Loucy (cell line): ENCODE results near the gene SH3GLB1.

Source experiments
- EZH2phosphoT487 ChIP-seq: fragments of 200-600 bp; IDR thresholded peaks from 2 replicates; pipeline ENCODE4 v1.6.1; 2018; ENCODE audit warnings: antibody characterized with exemption, mild to moderate bottlenecking, moderate library complexity, borderline replicate concordance
- TF ChIP-seq, protein P1 (sequence below): fragments of 200-600 bp; sonication (generic); conservative IDR thresholded peaks from 2 replicates; pipeline ENCODE4 v1.5.1; 2014; ENCODE audit warnings: mild to moderate bottlenecking, antibody characterized with exemption, low read length

GRCh38 chr1:86692641-86693040 is 11.7 kb upstream of the SH3GLB1 start:
- TF ChIP-seq EZH2phosphoT487, result no peak
- TF ChIP-seq, protein P1, sequence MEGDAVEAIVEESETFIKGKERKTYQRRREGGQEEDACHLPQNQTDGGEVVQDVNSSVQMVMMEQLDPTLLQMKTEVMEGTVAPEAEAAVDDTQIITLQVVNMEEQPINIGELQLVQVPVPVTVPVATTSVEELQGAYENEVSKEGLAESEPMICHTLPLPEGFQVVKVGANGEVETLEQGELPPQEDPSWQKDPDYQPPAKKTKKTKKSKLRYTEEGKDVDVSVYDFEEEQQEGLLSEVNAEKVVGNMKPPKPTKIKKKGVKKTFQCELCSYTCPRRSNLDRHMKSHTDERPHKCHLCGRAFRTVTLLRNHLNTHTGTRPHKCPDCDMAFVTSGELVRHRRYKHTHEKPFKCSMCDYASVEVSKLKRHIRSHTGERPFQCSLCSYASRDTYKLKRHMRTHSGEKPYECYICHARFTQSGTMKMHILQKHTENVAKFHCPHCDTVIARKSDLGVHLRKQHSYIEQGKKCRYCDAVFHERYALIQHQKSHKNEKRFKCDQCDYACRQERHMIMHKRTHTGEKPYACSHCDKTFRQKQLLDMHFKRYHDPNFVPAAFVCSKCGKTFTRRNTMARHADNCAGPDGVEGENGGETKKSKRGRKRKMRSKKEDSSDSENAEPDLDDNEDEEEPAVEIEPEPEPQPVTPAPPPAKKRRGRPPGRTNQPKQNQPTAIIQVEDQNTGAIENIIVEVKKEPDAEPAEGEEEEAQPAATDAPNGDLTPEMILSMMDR, result no peak
